GOT3 (cell line): ENCODE data around the gene HPD.

ENCODE experiments used
- DNase-seq: peaks from one replicate; lab custom pipeline; 2025; ENCODE audit warnings: mixed read lengths; lab: John Stamatoyannopoulos, UW

HPD gene

GRCh38 chr12:121827351-121828099, 31.1 kb downstream of the HPD start:
- no peak for DNase-seq

- no peak for DNase-seq
These were observed 32.1 kb downstream of the HPD start for GRCh38 chr12:121826318-121827150.

- no peak for DNase-seq
These were observed 33.6 kb downstream of the HPD start for GRCh38 chr12:121825041-121825523.

GRCh38 chr12:121823727-121824115, 34.9 kb downstream of the HPD start:
- no peak for DNase-seq

DNA sequence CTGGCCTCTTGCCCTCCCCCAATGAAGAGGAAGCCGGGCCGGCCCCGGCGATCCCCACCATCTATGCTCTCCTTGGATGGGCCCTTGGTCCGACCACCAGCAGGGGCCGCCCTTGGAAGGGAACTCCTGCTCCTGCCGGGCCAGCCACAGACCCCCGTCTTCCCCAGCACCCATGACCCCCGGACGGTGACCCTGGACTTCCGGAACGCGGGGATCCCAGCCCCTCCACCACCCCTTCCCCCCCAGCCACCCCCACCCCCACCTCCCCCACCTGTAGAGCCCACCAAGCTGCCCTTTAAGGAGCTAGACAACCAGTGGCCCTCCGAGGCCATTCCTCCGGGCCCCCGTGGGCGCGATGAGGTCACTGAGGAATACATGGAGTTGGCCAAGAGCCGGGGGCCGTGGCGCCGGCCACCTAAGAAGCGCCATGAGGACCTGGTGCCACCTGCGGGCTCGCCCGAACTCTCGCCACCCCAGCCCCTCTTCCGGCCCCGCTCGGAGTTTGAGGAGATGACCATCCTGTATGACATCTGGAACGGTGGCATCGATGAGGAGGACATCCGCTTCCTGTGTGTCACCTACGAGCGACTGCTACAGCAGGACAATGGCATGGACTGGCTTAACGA, 35.4 kb downstream of the HPD start:
- no peak for DNase-seq

- DNase-seq: no peak
These were observed 36.1 kb downstream of the HPD start for GRCh38 chr12:121822393-121823100.

DNA sequence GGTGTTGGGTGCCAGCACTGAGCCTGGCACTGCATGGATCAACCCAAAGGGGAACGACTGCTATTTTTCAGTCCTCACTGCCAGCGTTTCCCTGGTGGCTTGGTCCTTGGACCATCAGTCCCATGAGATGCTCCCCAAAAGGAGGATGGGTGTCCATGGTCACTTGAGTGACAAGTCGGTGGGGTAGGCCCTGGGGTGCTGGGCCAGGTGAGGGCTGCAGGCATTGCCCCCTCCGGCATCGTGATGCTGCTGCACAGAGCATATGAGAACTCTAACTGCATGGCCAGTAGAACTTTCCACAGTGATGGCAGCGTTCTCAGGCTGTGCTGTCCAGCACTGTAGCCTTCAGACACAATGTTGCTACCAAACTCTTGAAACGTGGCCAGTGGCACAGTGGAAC, 38.6 kb downstream of the HPD start:
- no peak for DNase-seq

DNA sequence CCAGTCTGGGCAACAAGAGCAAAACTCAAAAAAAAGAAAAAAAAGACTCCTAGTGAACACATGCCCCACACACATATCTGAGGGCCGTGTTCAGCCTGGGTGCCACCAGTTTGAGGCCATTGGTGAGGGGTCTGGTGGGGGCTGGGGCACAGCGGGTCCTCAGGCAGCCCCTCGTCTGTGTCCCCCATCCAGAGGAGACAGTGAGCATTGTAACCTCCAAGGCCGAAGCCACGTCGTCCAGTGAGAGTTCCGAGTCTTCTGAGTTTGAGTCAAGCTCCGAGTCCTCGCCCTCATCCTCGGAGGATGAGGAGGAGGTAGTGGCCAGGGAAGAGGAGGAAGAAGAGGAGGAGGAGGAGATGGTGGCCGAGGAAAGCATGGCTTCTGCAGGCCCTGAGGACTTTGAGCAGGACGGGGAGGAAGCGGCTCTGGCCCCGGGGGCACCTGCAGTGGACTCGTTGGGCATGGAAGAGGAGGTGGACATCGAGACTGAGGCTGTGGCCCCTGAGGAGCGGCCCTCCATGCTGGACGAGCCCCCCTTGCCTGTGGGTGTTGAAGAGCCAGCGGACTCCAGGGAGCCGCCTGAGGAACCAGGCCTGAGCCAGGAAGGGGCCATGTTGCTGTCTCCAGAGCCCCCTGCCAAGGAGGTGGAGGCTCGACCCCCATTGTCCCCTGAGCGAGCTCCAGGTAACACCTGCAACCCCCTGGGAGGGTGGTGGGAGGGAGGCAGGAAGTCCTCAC, 39.3 kb downstream of the HPD start:
- DNase-seq: no peak

- no peak for DNase-seq
These were observed 41.0 kb downstream of the HPD start for GRCh38 chr12:121817648-121818043.

DNA sequence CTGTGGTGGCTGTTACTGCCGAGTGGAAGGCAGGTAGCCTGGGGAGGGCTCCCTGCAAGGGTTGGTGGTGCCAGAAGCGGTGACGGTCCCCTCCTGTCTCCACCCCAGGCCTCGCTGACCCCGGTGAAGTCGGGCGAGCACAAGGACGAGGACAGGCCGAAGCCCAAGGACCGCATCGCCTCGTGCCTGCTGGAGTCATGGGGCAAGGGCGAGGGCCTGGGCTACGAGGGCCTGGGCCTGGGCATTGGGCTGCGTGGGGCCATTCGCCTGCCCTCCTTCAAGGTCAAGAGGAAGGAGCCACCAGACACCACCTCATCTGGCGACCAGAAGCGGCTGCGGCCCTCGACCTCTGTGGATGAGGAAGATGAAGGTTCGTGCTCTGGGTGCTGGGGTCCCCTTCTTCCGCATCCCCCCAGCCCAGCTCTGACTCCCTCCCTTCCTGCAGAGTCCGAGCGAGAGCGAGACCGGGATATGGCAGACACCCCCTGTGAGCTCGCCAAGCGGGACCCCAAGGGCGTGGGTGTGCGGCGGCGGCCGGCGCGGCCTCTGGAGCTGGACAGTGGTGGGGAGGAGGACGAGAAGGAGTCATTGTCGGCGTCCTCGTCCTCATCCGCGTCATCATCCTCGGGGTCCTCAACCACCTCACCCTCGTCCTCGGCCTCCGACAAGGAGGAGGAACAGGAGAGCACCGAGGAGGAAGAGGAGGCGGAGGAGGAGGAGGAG, 41.6 kb downstream of the HPD start:
- no peak for DNase-seq

DNA sequence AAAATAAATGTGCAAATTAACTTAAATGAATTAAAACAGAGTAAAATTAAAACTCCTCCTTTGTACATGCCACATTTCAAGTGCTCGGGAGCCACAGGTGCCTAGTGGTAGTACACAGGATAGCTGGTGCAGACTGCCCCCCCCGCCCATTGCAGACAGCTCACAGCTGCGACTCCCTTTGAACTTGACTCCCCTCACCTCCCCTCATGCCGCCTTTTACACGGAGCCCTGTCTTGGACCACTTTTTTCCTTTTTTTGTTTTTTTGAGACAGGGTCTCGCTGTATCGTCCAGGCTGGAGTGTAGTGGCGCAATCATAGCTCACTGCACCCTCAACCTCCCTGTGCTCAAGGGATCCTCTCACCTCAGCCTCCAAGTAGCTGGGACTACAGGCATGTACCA, 43.4 kb downstream of the HPD start:
- no peak for DNase-seq

GRCh38 chr12:121814429-121815119, 44.1 kb downstream of the HPD start:
- no peak for DNase-seq

GRCh38 chr12:121813951-121814350, 44.7 kb downstream of the HPD start:
- no peak for DNase-seq

GRCh38 chr12:121812921-121813896, 45.5 kb downstream of the HPD start:
- DNase-seq: no peak

DNA sequence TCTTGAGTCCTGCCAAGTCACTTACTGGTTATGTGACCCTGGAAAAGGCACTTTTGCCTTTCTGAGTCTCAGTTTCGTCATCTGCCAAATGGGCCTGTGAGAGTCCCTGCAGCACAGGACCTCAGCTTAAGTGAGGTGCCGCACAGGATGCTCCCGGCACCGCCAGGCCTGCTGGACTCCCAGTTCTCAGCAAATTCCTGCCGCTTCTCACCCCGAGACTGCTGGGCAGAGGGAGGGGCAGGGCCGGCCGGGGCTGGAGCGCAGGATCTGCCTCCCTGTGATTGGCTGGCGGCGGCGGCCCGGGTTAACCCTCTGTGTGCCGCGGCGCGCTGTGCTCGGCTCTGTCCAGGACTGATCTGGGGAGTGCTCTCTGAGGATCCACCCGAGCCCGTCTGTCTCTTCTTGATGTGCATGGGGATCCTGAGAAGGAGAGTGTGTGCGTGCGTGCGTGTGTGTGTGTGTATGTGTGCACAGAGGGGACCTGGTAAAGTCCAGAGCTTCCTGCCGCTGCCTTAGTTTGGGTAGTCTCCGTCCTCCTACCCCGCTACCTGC, 46.3 kb downstream of the HPD start:
- no peak for DNase-seq

DNA sequence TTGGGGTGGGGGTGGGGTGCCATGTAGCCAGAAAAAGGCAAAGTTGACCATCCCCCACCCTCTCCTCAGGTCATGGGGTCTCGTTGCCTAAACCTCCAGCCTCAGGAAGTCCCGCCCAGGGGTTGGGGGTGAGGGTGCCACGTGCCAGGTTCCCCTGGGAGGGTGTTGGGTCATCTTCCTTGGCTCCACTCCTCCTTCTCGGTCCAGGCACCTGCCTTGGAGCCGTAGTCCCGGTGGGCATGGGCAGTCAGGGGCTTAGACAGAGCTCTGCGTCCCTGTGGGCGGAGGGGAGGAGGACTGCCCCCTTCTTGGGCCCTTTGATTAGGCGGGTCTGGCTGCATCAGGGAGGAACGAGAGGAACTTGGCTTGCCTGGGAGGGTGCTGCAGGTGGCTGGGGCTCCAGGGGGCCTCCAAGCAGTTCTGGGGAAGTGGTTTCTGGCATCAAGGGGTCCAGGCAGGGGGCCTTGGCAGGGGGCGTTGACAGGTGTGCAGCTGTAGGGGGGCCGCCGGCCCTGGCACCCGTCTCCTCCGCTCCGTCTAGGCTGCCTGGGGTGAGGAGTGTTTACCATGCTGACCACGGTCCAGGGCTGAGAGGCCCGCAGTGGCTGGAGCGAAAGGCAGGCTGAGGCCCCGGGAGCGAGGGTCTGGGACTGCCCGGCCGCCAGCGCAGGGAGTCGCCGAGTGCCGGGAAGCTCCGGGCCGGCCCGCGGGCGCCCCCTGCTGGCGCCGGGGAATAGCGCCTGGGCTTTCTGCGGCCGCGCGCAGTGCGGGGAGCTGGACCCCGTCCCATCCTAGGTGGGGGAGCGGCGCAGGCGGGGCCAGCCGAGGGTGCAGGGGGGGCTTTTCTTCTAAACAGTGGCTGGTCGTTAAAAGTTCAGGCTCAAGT, 47.0 kb downstream of the HPD start:
- no peak for DNase-seq

DNA sequence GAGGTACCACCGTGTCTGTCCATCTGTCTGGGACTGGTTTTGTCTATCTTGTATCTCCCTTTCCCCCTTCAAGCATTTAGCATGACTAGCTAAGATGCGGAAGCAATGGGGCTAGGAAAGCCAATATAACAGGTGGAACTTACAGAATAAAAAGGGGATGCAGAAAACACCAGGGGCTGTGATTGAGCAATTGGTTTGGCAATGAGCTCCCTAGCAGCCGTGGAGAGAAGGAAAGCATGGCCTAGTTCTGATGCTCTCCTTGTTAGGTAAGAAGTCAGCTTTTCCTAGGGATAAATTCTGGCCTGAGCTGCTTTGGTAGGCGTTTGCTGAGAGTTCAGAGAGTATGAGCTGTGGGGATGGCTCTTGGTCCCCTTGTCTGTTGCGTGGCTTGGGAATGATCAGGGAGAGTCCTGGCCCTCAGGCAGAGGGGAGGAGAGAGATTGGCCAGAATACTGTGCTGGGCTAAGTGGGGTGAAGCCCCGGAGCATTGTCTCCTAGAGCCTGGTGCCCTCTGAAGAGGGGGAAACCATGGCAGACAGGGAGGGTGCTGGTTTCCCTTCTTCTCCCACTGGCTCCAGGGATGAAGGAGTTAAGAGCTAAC, 47.7 kb downstream of the HPD start:
- no peak for DNase-seq
